CD4-positive, alpha-beta T cell (primary cell): Measurements from ENCODE around the gene KAT5. TPM values are rescaled to one million over a fixed set of nuclear protein-coding genes. Genes with fewer than 3 reads are reported as not detected.

ENCODE experiments used
- ATAC-seq: fragments of 200-7000 bp; cut with Tn5 transposase; one replicate; pipeline ENCODE4 v1.10.0; 2022; ENCODE audit warnings: mild to moderate bottlenecking; ENCODE audit not compliant: poor library complexity
- CTCF ChIA-PET: fragments of 350-600 bp; sonication (Branson Sonifier 250); formaldehyde crosslinking; loops from one replicate; lab custom pipeline; 2021; ENCODE audit warnings: antibody characterized with exemption, inconsistent platforms; lab: Charles Lee
- POLR2A ChIA-PET: fragments of 350-600 bp; sonication (Branson Sonifier 250); formaldehyde crosslinking; loops from one replicate; lab custom pipeline; 2021; ENCODE audit warnings: antibody characterized with exemption, inconsistent platforms; lab: Charles Lee
- DNase-seq, 14 experiments: peaks; one replicate each; pipeline ENCODE4 v3.0.0-alpha.2; 2013 to 2020; ENCODE audit warnings: mixed read lengths in 2 of 14
- H3K27ac ChIP-seq, 2 donors: one replicate each; pipeline versions ENCODE4 v1.5.1 to v1.7.0; 2013; ENCODE audit warnings: low read length in 2 of 2, low read depth in 1 of 2, mild to moderate bottlenecking in 1 of 2
- H3K27me3 ChIP-seq, 2 experiments: 1 replicate in 1 of 2; 2 replicates in 1 of 2; pipeline versions ENCODE4 v1.6.1 to v1.7.0; 2013; ENCODE audit warnings: low read length in 2 of 2, control low read depth in 1 of 2, mild to moderate bottlenecking in 1 of 2, moderate library complexity in 1 of 2; ENCODE audit not compliant: insufficient read depth in 2 of 2, control insufficient read depth in 1 of 2
- H3K36me3 ChIP-seq: one replicate; pipeline ENCODE4 v1.6.1; 2013; ENCODE audit warnings: low read length, control low read depth; ENCODE audit not compliant: insufficient read depth
- H3K4me1 ChIP-seq: one replicate; pipeline ENCODE4 v1.6.1; 2013; ENCODE audit warnings: low read length, control low read depth; ENCODE audit not compliant: insufficient read depth
- H3K4me3 ChIP-seq: one replicate; pipeline ENCODE4 v1.5.1; 2013; ENCODE audit warnings: mild to moderate bottlenecking, low read length, moderate library complexity
- H3K9me3 ChIP-seq, 2 experiments: 1 replicate in 1 of 2; 2 replicates in 1 of 2; pipeline versions ENCODE4 v1.6.1 to v1.7.0; 2013; ENCODE audit warnings: low read length in 2 of 2, mild to moderate bottlenecking in 2 of 2, control low read depth in 1 of 2, moderate library complexity in 1 of 2; ENCODE audit not compliant: control insufficient read depth in 1 of 2, insufficient read depth in 1 of 2
- H3K27ac Mint-ChIP-seq: one replicate; pipeline ENCODE4 v1.8.0; 2020; ENCODE audit warnings: mixed read lengths
- H3K27me3 Mint-ChIP-seq: one replicate; pipeline ENCODE4 v1.8.0; 2021; ENCODE audit warnings: mixed read lengths
- H3K36me3 Mint-ChIP-seq: one replicate; pipeline ENCODE4 v1.8.0; 2021; ENCODE audit warnings: low read depth, mixed read lengths
- H3K4me1 Mint-ChIP-seq: one replicate; pipeline ENCODE4 v1.8.0; 2021; ENCODE audit warnings: low read depth, mixed read lengths
- H3K4me3 Mint-ChIP-seq: one replicate; pipeline ENCODE4 v1.8.0; 2020; ENCODE audit warnings: mild to moderate bottlenecking, mixed read lengths
- H3K9me3 Mint-ChIP-seq: one replicate; pipeline ENCODE4 v1.8.0; 2020; ENCODE audit warnings: mixed read lengths
- CTCF ChIP-seq: fragments of 200-600 bp; IDR thresholded peaks from one replicate; pipeline ENCODE4 v1.8.0; 2022; ENCODE audit warnings: antibody characterized with exemption, mild to moderate bottlenecking
- intact Hi-C, 2 experiments: fragments of 100-400 bp; cut with DNase I in 1 of 2; cut with micrococcal nuclease in 1 of 2; formaldehyde crosslinking; loops; one replicate each; pipeline versions ENCODE4 v1.15.1 to v1.9.0; 2023 to 2025; cut with DNase I, micrococcal nuclease
- total RNA-seq, 174 experiments: library from RNA in 2 of 174; stranded (reverse) in 2 of 174; gene quantifications; one replicate each; pipeline ENCODE4 v1.2.3 and lab custom pipeline; 2021 to 2026

The KAT5 gene
- total RNA-seq, 2 experiments from 2014 or later: 90.9 to 99.6 TPM

- no peaks in the 10 kb centered on the region for H3K4me1 ChIP-seq
- intact Hi-C loops: no loop called here
- Mint-ChIP-seq H3K27me3 (no peaks in the 10 kb centered on the region), H3K4me1 (no peaks in the 10 kb centered on the region), H3K27ac (no peak overlapping the region), H3K4me3 (no peak overlapping the region), H3K9me3 (no peaks in the 10 kb centered on the region), H3K36me3 (no peaks in the 10 kb centered on the region)
- H3K36me3 ChIP-seq: no peaks in the 10 kb centered on the region
- no peaks in the 10 kb centered on the region for H3K9me3 ChIP-seq
- no peak for DNase-seq
- H3K27ac ChIP-seq: no peak overlapping the region
- ChIA-PET POLR2A (no interaction called here), CTCF (no interaction called here)
- ATAC-seq: no peak
- H3K4me3 ChIP-seq: no peak overlapping the region
- TF ChIP-seq CTCF: no peak
- no peaks in the 10 kb centered on the region for H3K27me3 ChIP-seq
Measured at GRCh38 chr11:65692367-65692766, 19.7 kb upstream of the KAT5 start.

- Histone ChIP-seq H3K4me1 (no peaks in the 10 kb centered on the region), H3K27me3 (no peaks in the 10 kb centered on the region), H3K27ac (no peak overlapping the region), H3K9me3 (no peaks in the 10 kb centered on the region), H3K36me3 (no peaks in the 10 kb centered on the region), H3K4me3 (no peak overlapping the region)
- no peak for DNase-seq
- H3K9me3 Mint-ChIP-seq: no peaks in the 10 kb centered on the region
- TF ChIP-seq CTCF: no peak
- no peaks in the 10 kb centered on the region for H3K36me3 Mint-ChIP-seq
- ATAC-seq: no peak
- CTCF ChIA-PET: no interaction called here
- POLR2A ChIA-PET: no interaction called here
- intact Hi-C loops: no loop called here
- H3K4me3 Mint-ChIP-seq: no peak overlapping the region
- H3K4me1 Mint-ChIP-seq: no peaks in the 10 kb centered on the region
- no peak overlapping the region for H3K27ac Mint-ChIP-seq
- no peaks in the 10 kb centered on the region for H3K27me3 Mint-ChIP-seq
Measured at GRCh38 chr11:65695459-65696241, 16.4 kb upstream of the KAT5 start.

- no peak for TF ChIP-seq CTCF
- Histone ChIP-seq H3K27ac (no peak overlapping the region), H3K36me3 (no peaks in the 10 kb centered on the region), H3K9me3 (no peaks in the 10 kb centered on the region), H3K4me1 (no peaks in the 10 kb centered on the region), H3K27me3 (no peaks in the 10 kb centered on the region), H3K4me3 (no peak overlapping the region)
- no peaks in the 10 kb centered on the region for H3K27me3 Mint-ChIP-seq
- DNase-seq: no peak
- H3K4me3 Mint-ChIP-seq: no peak overlapping the region
- intact Hi-C loops: no loop called here
- CTCF ChIA-PET: no interaction called here
- no peak for ATAC-seq
- POLR2A ChIA-PET: no interaction called here
- no peaks in the 10 kb centered on the region for H3K4me1 Mint-ChIP-seq
- no peaks in the 10 kb centered on the region for H3K36me3 Mint-ChIP-seq
- no peak overlapping the region for H3K27ac Mint-ChIP-seq
- no peaks in the 10 kb centered on the region for H3K9me3 Mint-ChIP-seq
Measured at GRCh38 chr11:65696802-65697552, 15.1 kb upstream of the KAT5 start.
